Right lobe of liver (tissue), 4 donors: ENCODE data around the gene TPST2.

Experiments used
- CTCF ChIP-seq, 4 donors: fragments of 200-600 bp in 3 of 4; fragments of 450-650 bp in 1 of 4; IDR thresholded peaks; one replicate each; pipeline versions ENCODE4 v1.5.1 to v1.8.0; 2016 to 2022; ENCODE audit warnings: antibody characterized with exemption in 4 of 4, mild to moderate bottlenecking in 2 of 4
- POLR2A ChIP-seq: fragments of 450-650 bp; IDR thresholded peaks from one replicate; pipeline ENCODE4 v1.6.1; 2017; ENCODE audit warnings: antibody characterized with exemption, mild to moderate bottlenecking
- donor health status: DM: no; HTN: no; CAD: no.
- donor health status: DM: no; HTN: no; CAD: no.
- donor health status: DM: no; HTN: yes; CAD: no.

GRCh38 chr22:26604368-26604767 is 14.4 kb upstream of the TPST2 start:
- TF ChIP-seq POLR2A (no peak), CTCF (IDR thresholded peaks at IDR 0.05) (no peak)
